Measurements from ENCODE around the gene TBL1XR1. TPM values are rescaled to one million over a fixed set of nuclear protein-coding genes. Genes with fewer than 3 reads are reported as not detected.

The TBL1XR1 gene
- total RNA-seq, 1 experiment from 2014 or later: 175 TPM

DNA sequence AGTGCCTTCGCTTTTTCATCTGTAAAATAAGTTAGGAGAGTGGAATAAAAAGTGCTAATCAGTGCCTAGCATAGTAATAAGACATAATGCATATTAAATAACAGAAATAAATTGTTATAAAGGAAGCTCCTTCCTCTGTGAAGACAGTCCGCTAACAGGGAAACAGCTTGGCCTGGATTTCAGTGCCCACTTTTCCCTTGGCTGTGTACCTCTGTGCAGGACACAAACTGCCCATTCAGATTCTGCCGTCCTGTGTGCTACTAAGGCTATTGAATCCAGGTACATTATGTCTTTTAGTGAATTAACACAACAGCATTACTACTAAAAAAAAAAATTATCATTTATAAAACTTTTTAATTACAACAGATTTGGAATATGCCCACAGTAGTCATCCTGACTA, 90.7 kb downstream of the TBL1XR1 start:
- Mint-ChIP-seq H3K27ac (no peak overlapping the region), H3K4me1 (peaks cover 64 to 76% of the 10 kb centered on the region in 2 experiments), H3K4me3 (no peak overlapping the region), H3K36me3 (ENCODE audit: insufficient read depth in 1 of 3, low read depth in 3 of 3) (no peaks in the 10 kb centered on the region), H3K9me3 (no peaks in the 10 kb centered on the region), H3K27me3 (ENCODE audit: low read depth) (no peaks in the 10 kb centered on the region)
- H3K4me2 ChIP-seq (ENCODE audit: insufficient read depth, insufficient read length, low read length): no peak overlapping the region
- no peak overlapping the region for H2BK12ac ChIP-seq (ENCODE audit: insufficient read length, low read depth, low read length)
- H3K27me3 ChIP-seq (ENCODE audit: insufficient read depth, low read length): no peaks in the 10 kb centered on the region
- no peak overlapping the region for H3K14ac ChIP-seq (ENCODE audit: insufficient read depth, low read length)
- WGBS (ENCODE audit: extremely low coverage, insufficient read length, low lambda C conversion rate): no CpG with 5 or more reads among the region's 3 CpGs
- H2AFZ ChIP-seq (ENCODE audit: low read length): no peak overlapping the region
- no peak overlapping the region for H3K18ac ChIP-seq (ENCODE audit: insufficient read length, low read depth, low read length)
- H3K23ac ChIP-seq (ENCODE audit: insufficient read length, low read depth, low read length): no peak overlapping the region
- DNase-seq: no peak
- H3K27ac ChIP-seq (ENCODE audit: insufficient read length, low read depth, low read length): no peak overlapping the region
- peaks cover 9% of the 10 kb centered on the region; the same call in 1 of the 2 replicates for H3K4me1 ChIP-seq (ENCODE audit: insufficient read depth, low read length)
- no peak overlapping the region for H3T11ph ChIP-seq (ENCODE audit: low read length)
- no peak overlapping the region for H3K9ac ChIP-seq (ENCODE audit: extremely low read depth, insufficient read length, low read length)
- TF ChIP-seq, protein P1, sequence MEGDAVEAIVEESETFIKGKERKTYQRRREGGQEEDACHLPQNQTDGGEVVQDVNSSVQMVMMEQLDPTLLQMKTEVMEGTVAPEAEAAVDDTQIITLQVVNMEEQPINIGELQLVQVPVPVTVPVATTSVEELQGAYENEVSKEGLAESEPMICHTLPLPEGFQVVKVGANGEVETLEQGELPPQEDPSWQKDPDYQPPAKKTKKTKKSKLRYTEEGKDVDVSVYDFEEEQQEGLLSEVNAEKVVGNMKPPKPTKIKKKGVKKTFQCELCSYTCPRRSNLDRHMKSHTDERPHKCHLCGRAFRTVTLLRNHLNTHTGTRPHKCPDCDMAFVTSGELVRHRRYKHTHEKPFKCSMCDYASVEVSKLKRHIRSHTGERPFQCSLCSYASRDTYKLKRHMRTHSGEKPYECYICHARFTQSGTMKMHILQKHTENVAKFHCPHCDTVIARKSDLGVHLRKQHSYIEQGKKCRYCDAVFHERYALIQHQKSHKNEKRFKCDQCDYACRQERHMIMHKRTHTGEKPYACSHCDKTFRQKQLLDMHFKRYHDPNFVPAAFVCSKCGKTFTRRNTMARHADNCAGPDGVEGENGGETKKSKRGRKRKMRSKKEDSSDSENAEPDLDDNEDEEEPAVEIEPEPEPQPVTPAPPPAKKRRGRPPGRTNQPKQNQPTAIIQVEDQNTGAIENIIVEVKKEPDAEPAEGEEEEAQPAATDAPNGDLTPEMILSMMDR (conservative IDR thresholded peaks at IDR 0.05): no peak
- no peak overlapping the region for H4K91ac ChIP-seq (ENCODE audit: insufficient read length, low read depth, low read length)
- H4K5ac ChIP-seq (ENCODE audit: insufficient read length, low read depth, low read length): no peak overlapping the region
- H4K8ac ChIP-seq (replicated peaks; ENCODE audit: insufficient read length, low read depth, low read length): no peak overlapping the region
- peaks cover 44% of the 10 kb centered on the region for H3K79me2 ChIP-seq (ENCODE audit: insufficient read depth, low read length)
- H3K9me3 ChIP-seq (ENCODE audit: control insufficient read depth, low read depth, low read length): no peaks in the 10 kb centered on the region
- H2BK120ac ChIP-seq (ENCODE audit: low read depth, low read length, poor library complexity, severe bottlenecking): no peak overlapping the region
- H3K79me1 ChIP-seq (ENCODE audit: insufficient read depth, low read depth, low read length, poor library complexity, severe bottlenecking): peaks cover 3% of the 10 kb centered on the region
- no peak overlapping the region for H2BK15ac ChIP-seq (ENCODE audit: low read depth, low read length)
- H3K4ac ChIP-seq (ENCODE audit: low read depth, low read length): no peak overlapping the region
- no peaks in the 10 kb centered on the region for H4K20me1 ChIP-seq (ENCODE audit: control insufficient read depth, insufficient read depth, insufficient read length)
- H2AK5ac ChIP-seq (ENCODE audit: insufficient read length, low read length): no peak overlapping the region
- no peaks in the 10 kb centered on the region for H3K23me2 ChIP-seq (ENCODE audit: insufficient read length, low read depth, low read length, poor library complexity, severe bottlenecking)
- no peak overlapping the region for H2BK5ac ChIP-seq (ENCODE audit: insufficient read length, low read length)
- no peak overlapping the region for H2BK20ac ChIP-seq (ENCODE audit: low read depth, low read length, poor library complexity, severe bottlenecking)
- H3K56ac ChIP-seq (ENCODE audit: insufficient read length, low read depth, low read length): no peak overlapping the region

Measured in H9 (cell line).